Adrenal gland (tissue), 12 donors: ENCODE measurements around the gene FLNA. TPM values are rescaled to one million over a fixed set of nuclear protein-coding genes. Genes with fewer than 3 reads are reported as not detected.
"Not testable (repeated sequence)": the region's sequence is repeated elsewhere in the genome, so short reads cannot be mapped to it uniquely, and the experiment has no call there.

ENCODE experiments used
- DNase-seq, 7 donors: peaks; one replicate each; pipeline ENCODE4 v3.0.0-alpha.2; 2019 to 2020
- H3K27ac ChIP-seq, 5 donors: fragments of 200-600 bp; sonication (generic) in 4 of 5; 1 replicate in 3 of 5; 2 replicates in 2 of 5; pipeline versions ENCODE4 v1.5.1 to v1.8.0; 2016 to 2020; ENCODE audit warnings: mild to moderate bottlenecking in 1 of 5
- H3K27me3 ChIP-seq: fragments of 200-600 bp; 2 replicates; pipeline ENCODE4 v1.8.0; 2021
- H3K36me3 ChIP-seq, 2 donors: fragments of 200-600 bp; replicated peaks in 1 of 2; 1 replicate in 1 of 2; 2 replicates in 1 of 2; pipeline versions ENCODE4 v1.5.1 to v1.8.0; 2018 to 2022
- H3K4me1 ChIP-seq, 2 donors: fragments of 200-600 bp; replicated peaks in 1 of 2; 1 replicate in 1 of 2; 2 replicates in 1 of 2; pipeline versions ENCODE4 v1.5.1 to v1.8.0; 2018 to 2021
- H3K4me3 ChIP-seq, 4 donors: fragments of 200-600 bp; sonication (generic) in 3 of 4; one replicate each; pipeline ENCODE4 v1.5.1; 2016 to 2018
- H3K9me3 ChIP-seq, 3 donors: fragments of 200-600 bp; sonication (generic) in 1 of 3; replicated peaks in 1 of 3; 1 replicate in 2 of 3; 2 replicates in 1 of 3; pipeline versions ENCODE4 v1.5.1 to v1.8.0; 2016 to 2021
- POLR2A ChIP-seq, 2 donors: fragments of 450-650 bp; IDR thresholded peaks; one replicate each; pipeline ENCODE4 v1.6.1; 2017; ENCODE audit warnings: antibody characterized with exemption in 2 of 2, mild to moderate bottlenecking in 2 of 2, moderate library complexity in 1 of 2
- WGBS, 4 donors: extraction: QIAGEN DNeasy Blood & Tissue Kit in 2 of 4; methylation state at CpG; one replicate each; pipeline versions ENCODE4 v1.1.5 to v1.1.7; 2013 to 2017; 5-methylcytosine and 5-hydroxymethylcytosine counted together
- intact Hi-C, 2 donors: fragments of 100-400 bp; cut with DNase I; formaldehyde crosslinking; loops; one replicate each; pipeline versions ENCODE4 v1.14.1 to v1.15.0; 2022 to 2023
- polyA plus RNA-seq, 3 donors: library from polyadenylated mRNA; stranded (reverse); fragments of 200-250 nt in 2 of 3; fragments of 350-450 nt in 1 of 3; fragmentation: Illumina TruSeq in 1 of 3; extraction: RNeasy Lipid Tissue Mini Kit (QIAGEN cat#74804) in 1 of 3; gene quantifications; one replicate each; pipeline ENCODE4 v1.2.3, GENCODE V29; 2013 to 2014
- total RNA-seq, 9 donors: library from RNA; depleted of rRNA in 4 of 9; stranded (reverse); fragments of >200 nt in 4 of 9; fragments of 120-200 nt in 1 of 9; fragmentation: NEBNext Ultra II Directional in 1 of 9; extraction: Animal tissue kit (Norgen Biotek cat#: 25700) in 1 of 9; gene quantifications; one replicate each; pipeline versions ENCODE4 v1.1.0 to v1.2.4, GENCODE V29; 2013 to 2023
- TF ChIP-seq, protein P1 (sequence below), 6 experiments: fragments of 450-650 bp in 4 of 6; fragments of 200-600 bp in 2 of 6; sonication (generic) in 1 of 6; IDR thresholded peaks; 1 replicate in 5 of 6; 2 replicates in 1 of 6; pipeline versions ENCODE4 v1.5.1 to v1.8.0; 2016 to 2021; ENCODE audit warnings: antibody characterized with exemption in 6 of 6, mild to moderate bottlenecking in 2 of 6, moderate library complexity in 1 of 6
- donor health status: healthy with polysubstance abuse.
- donor health status: Bipolar disorder and iron deficiency.
- donor health status: DM: yes; HTN: yes; CAD: no.
- donor health status: DM: no; HTN: no; CAD: no.
- donor health status: DM: no; HTN: no; CAD: no.
- donor health status: DM: yes; HTN: yes; CAD: no.

The FLNA gene
- total and polyA plus RNA-seq, 12 donors, result 57.0 to 979 (median 504) TPM

DNA sequence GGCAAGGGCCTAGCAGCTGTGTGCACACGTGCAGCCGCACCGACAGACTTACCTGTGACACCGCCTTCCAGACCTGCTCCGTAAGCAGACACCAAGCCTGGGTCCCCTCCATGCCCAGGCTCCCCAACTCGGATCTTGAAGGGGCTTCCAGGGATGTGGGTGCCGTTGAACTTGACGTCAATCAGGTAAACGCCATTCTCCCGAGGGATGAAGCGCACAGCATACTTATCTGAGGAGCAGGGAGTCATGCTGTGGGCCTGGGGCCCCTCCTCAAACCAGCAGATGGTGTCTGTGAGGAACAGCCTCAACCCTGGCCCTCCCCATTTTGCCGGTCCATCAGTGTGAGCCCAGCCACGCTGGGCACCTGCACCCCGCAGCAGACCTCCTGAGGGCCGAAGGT lies 24.5 kb downstream of the FLNA start:
- H3K36me3 ChIP-seq, result peaks cover 0 to 62% of the 10 kb centered on the region in 2 donors
- H3K4me3 ChIP-seq, result no peak overlapping the region
- no peak overlapping the region for H3K27ac ChIP-seq
- H3K4me1 ChIP-seq, result no peaks in the 10 kb centered on the region
- 85 to 100% (median 91%) methylated on average over 1 to 15 of the region's 15 CpGs for WGBS, 4 donors
- TF ChIP-seq, protein P1, sequence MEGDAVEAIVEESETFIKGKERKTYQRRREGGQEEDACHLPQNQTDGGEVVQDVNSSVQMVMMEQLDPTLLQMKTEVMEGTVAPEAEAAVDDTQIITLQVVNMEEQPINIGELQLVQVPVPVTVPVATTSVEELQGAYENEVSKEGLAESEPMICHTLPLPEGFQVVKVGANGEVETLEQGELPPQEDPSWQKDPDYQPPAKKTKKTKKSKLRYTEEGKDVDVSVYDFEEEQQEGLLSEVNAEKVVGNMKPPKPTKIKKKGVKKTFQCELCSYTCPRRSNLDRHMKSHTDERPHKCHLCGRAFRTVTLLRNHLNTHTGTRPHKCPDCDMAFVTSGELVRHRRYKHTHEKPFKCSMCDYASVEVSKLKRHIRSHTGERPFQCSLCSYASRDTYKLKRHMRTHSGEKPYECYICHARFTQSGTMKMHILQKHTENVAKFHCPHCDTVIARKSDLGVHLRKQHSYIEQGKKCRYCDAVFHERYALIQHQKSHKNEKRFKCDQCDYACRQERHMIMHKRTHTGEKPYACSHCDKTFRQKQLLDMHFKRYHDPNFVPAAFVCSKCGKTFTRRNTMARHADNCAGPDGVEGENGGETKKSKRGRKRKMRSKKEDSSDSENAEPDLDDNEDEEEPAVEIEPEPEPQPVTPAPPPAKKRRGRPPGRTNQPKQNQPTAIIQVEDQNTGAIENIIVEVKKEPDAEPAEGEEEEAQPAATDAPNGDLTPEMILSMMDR (IDR thresholded peaks at IDR 0.05), result no peak
- TF ChIP-seq POLR2A (IDR thresholded peaks at IDR 0.05), result no peak
- H3K9me3 ChIP-seq, result no peaks in the 10 kb centered on the region
- no peak for DNase-seq
- H3K27me3 ChIP-seq, result no peaks in the 10 kb centered on the region
- intact Hi-C loops, result no loop called here

DNA sequence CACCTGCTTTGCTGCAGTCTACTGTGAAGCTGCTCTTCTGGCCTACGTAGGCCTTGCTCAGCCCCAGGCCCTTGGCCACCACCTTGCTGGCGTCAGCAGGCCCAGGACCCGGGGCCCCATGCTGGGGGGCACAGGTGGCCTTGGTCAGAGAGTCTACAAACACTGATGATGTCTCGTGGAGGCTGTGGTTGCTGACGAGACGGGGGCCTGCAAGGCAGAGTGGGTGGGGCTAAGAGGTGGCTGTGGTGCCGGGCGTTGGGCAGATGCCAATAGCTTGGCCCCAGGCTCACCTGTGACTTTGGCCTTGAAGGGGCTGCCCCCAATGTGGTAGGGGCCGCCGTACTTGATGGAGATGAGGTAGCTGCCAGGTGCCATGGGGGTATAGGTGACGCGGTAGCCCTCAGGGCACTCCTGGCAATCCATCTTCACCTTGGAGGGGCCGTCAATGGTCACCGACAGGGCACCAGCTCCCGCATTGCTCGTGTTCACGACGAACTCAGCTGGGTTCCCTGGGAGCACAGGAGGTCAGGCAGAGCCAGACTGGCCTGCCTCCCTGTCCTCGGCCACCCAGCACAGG lies 25.0 kb downstream of the FLNA start:
- H3K27ac ChIP-seq, result no peak overlapping the region
- no peak for DNase-seq
- 72 to 82% (median 76%) methylated on average over 6 to 19 of the region's 19 CpGs for WGBS, 4 donors

DNA sequence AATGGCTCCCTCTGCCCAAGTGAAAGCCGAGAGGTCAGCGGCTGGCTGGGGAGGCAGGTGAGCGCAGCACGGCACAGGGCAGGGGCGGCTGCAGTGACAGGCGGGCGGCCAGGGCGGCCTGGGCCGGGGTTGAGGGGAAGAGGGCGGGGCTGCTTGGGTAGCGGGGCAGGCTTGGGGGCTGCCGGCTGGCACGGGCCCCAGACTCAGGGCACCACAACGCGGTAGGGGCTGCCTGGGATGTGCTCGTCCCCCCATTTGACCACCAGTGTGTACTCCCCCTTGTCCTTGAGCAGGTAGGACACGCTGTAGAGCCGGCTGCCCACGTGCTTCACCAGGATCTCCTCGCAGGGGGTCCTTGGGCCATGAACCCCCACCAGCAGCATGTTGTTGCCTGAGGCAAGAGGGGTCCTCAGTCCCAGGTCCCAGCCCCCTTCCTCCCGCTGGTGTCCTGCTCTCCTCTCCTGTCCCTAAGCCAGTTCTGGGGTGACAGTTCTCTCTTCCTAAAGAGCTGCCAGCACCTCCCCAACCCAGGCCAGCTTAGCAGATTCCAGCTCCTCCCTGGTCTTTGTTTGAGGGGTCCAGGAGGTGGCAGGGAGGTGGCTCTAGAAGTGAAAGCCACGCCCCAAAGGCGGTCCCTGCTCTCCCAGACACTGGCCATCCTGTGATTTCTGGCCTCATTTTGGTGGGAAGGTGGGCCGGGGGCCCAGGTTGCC lies 25.6 kb downstream of the FLNA start:
- DNase-seq, result no peak

More for the DNA sequence above, 25.0 kb downstream of the FLNA start:
- intact Hi-C loops, result no loop called here
- no peak overlapping the region for H3K4me3 ChIP-seq
- TF ChIP-seq, protein P1 (IDR thresholded peaks at IDR 0.05), result no peak
- TF ChIP-seq POLR2A (IDR thresholded peaks at IDR 0.05), result no peak
- H3K9me3 ChIP-seq, result no peaks in the 10 kb centered on the region
- no peaks in the 10 kb centered on the region for H3K4me1 ChIP-seq
- peaks cover 0 to 56% of the 10 kb centered on the region in 2 donors for H3K36me3 ChIP-seq
- no peaks in the 10 kb centered on the region for H3K27me3 ChIP-seq

DNA sequence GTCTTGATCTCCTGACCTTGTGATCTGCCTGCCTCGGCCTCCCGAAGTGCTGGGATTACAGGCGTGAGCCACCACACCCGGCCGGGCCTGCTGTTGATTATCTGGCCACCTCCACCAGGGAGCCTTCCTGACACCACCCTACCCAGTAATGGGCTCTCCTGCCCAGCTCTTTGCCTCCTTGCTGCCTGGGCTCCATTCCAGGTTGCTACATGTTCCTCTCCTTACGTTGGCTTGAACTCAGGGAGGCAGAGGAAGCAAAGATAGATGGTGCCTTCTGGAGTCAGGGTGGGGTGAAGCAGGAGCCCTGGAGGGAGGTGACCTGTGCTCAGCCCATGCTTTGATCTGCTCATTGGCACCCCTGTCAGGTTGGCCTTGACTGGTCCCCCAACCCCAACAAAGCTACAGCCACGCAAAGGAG lies 26.3 kb downstream of the FLNA start:
- 73 to 78% (median 78%) methylated on average over 7 of the region's 7 CpGs; no CpG with 5 or more reads in 1 of the 4 donors for WGBS, 4 donors
- Histone ChIP-seq H3K4me1 (no peaks in the 10 kb centered on the region), H3K27ac (no peak overlapping the region), H3K4me3 (no peak overlapping the region), H3K9me3 (no peaks in the 10 kb centered on the region), H3K36me3 (peaks cover 0 to 43% of the 10 kb centered on the region in 2 donors), H3K27me3 (no peaks in the 10 kb centered on the region)
- DNase-seq, result peak in 1 of 7 donors; percentile 29
- TF ChIP-seq, protein P1 (IDR thresholded peaks at IDR 0.05), result no peak
- TF ChIP-seq POLR2A (IDR thresholded peaks at IDR 0.05), result no peak
- intact Hi-C loops, result no loop called here

More for the DNA sequence above, 25.6 kb downstream of the FLNA start:
- H3K27ac ChIP-seq, result no peak overlapping the region
- no peaks in the 10 kb centered on the region for H3K4me1 ChIP-seq
- intact Hi-C loops, result no loop called here
- TF ChIP-seq, protein P1 (IDR thresholded peaks at IDR 0.05), result no peak
- TF ChIP-seq POLR2A (IDR thresholded peaks at IDR 0.05), result no peak
- H3K9me3 ChIP-seq, result no peaks in the 10 kb centered on the region
- WGBS, 4 donors, result 89 to 93% (median 91%) methylated on average over 23 to 24 of the region's 24 CpGs; no CpG with 5 or more reads in 1 of the 4 donors
- peaks cover 0 to 50% of the 10 kb centered on the region in 2 donors for H3K36me3 ChIP-seq
- H3K4me3 ChIP-seq, result no peak overlapping the region
- H3K27me3 ChIP-seq, result no peaks in the 10 kb centered on the region

DNA sequence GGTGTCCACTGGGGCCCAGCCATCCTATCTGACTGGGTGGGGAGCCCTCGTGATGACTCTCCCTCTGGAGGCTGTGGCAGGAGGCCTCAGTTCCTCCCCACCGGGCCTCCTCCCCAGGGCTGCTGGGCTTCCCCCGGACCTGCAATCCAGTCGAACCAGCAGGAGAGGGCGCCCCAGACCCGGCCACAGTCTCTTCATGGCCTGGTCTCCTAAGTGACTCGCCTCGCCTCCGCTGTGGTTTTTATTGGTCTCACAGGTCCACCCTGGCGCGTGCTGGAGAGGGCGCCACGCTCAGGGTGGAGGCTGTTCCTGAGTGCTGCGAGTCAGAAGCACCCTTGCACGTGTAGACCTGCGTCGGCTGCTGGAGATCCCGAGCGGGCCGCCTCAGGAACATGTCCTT lies 30.8 kb downstream of the FLNA start:
- H3K27ac ChIP-seq, H3K4me1 ChIP-seq, H3K27me3 ChIP-seq, H3K36me3 ChIP-seq, DNase-seq, H3K9me3 ChIP-seq, intact Hi-C loops, H3K4me3 ChIP-seq: not testable (repeated sequence)
- WGBS, 4 donors, result no CpG with 5 or more reads among the region's 20 CpGs

DNA sequence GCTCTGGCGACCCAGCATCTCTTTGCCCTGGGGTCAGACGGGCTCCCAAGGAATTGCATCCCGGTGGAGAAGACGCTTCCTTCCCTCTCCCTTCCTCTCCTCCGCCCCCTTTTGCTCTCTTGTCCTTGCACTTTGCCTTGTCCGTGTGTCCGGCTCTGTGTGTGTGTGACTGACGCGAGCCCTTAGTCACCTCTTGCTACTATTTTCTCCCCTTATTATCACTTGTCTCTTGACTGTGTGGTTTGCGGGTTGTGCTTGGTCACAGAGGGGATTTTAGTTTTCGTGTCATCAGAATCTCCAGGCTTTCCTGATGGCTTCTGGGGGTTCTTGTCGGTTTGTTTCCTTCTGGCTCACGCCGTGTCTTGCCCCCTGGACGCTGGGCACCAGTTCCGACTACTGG lies 31.4 kb downstream of the FLNA start:
- H3K27me3 ChIP-seq, intact Hi-C loops, H3K9me3 ChIP-seq, H3K36me3 ChIP-seq, H3K4me3 ChIP-seq, H3K4me1 ChIP-seq, DNase-seq, H3K27ac ChIP-seq: not testable (repeated sequence)
- no CpG with 5 or more reads among the region's 16 CpGs for WGBS, 4 donors
